SK-N-SH (cell line): ENCODE data around the gene EEA1.

Source experiments
- CTCF ChIP-seq: fragments of 200-600 bp; sonication (generic); IDR thresholded peaks from 2 replicates; pipeline ENCODE4 v1.6.1; 2017; ENCODE audit warnings: antibody characterized with exemption, mild to moderate bottlenecking, moderate library complexity
- MXI1 ChIP-seq: IDR thresholded peaks from 2 replicates; pipeline ENCODE4 v1.6.1; 2012; ENCODE audit warnings: mild to moderate bottlenecking, low read depth, low read length, improper control_type of control experiment
- POLR2AphosphoS5 ChIP-seq: IDR thresholded peaks from 2 replicates; pipeline ENCODE4 v1.6.1; 2012; ENCODE audit warnings: low read depth, low read length
- RFX5 ChIP-seq: IDR thresholded peaks from 2 replicates; pipeline ENCODE4 v1.6.1; 2012; ENCODE audit warnings: mild to moderate bottlenecking, improper control_type of control experiment, low read length
- SIN3A ChIP-seq: IDR thresholded peaks from 2 replicates; pipeline ENCODE4 v1.6.1; 2012; ENCODE audit warnings: low read depth, mild to moderate bottlenecking, low read length, moderate library complexity, borderline replicate concordance

GRCh38 chr12:92973614-92974013 lies 44.5 kb upstream of the EEA1 start:
- no peak for TF ChIP-seq POLR2AphosphoS5
- no peak for TF ChIP-seq MXI1
- no peak for TF ChIP-seq CTCF
- TF ChIP-seq SIN3A, result no peak
- TF ChIP-seq RFX5, result no peak
